Hematopoietic multipotent progenitor cell (in vitro differentiated cells): Measurements from ENCODE around the gene PSG11. TPM values are rescaled to one million over a fixed set of nuclear protein-coding genes. Genes with fewer than 3 reads are reported as not detected.
"Not testable (repeated sequence)": the region's sequence is repeated elsewhere in the genome, so short reads cannot be mapped to it uniquely, and the experiment has no call there.

Source experiments
- DNase-seq, 3 donors: peaks; one replicate each; pipeline ENCODE4 v3.0.0-alpha.2; 2011 to 2015; ENCODE audit warnings: low read depth in 2 of 3, low spot score in 2 of 3
- total RNA-seq: library from RNA; depleted of rRNA; stranded (reverse); fragments of >200 nt; gene quantifications from one replicate; pipeline ENCODE4 v1.2.3, GENCODE V29; 2012

PSG11 gene
- total RNA-seq, 1 donor = not detected

DNA sequence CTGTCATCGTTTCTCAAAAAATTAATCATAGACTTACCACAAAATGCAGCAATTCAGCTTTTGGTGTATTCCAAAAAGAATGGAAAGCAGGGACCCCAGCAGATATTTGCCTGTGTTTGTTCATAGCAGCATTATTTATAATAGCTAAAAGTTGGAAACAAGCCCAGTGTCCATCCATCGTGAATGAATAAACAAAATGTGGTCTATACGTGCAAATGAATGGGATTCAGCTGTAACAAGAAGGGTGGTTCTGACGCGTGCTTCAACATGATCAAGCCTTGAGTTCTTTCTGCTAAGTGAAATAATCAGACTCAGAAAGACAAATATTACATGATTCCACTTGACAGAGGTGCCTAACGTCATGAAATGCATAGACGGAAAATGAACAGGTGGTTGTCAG lies 36.4 kb downstream of the PSG11 start:
- DNase-seq = no peak

DNA sequence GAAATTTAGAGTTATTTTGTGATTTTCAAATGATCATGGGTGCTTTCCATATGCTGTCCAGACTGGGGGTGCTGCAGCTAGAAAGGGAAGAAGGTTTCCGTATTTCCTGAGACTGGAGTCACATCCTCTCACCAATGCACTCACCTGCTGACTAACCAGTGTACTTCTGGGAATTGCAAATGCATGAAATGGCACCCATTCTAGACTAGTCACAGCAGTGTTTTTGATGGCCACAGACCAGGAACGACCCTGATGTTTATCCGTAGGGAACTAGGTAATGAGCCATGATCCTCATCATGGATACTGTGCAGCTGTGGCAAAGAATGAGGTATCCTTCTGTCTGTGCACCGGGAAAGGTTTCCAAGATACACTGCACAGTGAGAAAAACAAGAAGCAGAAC lies 37.1 kb downstream of the PSG11 start:
- not testable (repeated sequence) for DNase-seq

DNA sequence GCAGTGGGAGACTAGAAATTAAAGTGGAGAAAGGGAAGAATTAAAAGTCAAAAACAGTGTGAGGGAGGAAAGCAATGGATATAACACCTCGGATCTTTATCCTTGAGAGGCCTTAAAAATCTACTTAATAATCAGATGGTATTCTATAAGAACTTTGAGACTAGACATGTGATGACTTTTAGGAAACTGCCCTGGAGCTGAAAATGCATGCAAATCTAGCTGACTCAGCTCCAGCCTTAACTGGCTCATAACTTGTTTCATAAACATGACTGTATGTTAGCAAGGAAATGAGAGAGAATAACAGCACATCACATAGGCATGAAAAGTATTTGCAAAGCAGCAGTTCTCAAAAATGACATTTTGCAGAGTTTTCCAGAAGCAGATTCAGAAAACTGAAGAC lies 38.1 kb downstream of the PSG11 start:
- not testable (repeated sequence) for DNase-seq

DNA sequence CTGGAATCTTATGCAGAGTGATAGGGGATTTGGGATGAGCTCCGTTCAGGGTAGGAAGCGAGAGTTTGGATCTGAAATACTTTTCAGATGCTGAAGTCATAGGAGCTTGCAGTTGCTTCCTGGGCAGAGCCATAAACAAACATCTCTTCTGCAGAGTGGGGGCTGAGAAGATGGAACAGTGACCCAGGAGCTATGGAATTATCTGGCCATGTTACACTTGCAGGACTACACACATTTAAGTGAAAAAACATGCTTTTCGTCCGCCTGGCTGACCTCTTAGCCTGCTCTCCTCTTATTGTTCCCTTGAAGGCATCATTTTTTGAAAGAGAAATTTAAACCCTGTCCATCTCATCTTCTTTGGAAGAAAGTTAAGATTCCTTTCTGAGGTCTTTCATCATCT lies 40.7 kb downstream of the PSG11 start:
- DNase-seq = no peak

DNA sequence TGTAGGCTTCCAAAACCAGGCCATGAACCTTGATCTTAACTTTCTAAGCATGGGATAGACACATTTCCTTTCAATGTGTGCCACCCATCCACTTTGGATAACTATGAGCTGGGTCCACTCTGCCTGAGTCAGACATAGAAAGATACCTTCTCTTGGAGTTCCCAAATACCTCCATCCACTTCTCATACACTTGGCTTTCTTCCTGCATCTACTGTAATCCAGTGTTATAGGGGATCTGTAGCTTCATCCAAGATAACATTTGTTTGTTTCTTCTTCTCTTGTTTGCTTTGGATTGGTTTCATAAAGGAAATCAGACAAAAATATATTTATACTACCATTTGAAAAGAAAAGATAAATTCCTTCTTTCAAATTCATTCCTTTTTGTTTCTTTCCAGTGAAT lies 44.2 kb downstream of the PSG11 start:
- DNase-seq = not testable (repeated sequence)

DNA sequence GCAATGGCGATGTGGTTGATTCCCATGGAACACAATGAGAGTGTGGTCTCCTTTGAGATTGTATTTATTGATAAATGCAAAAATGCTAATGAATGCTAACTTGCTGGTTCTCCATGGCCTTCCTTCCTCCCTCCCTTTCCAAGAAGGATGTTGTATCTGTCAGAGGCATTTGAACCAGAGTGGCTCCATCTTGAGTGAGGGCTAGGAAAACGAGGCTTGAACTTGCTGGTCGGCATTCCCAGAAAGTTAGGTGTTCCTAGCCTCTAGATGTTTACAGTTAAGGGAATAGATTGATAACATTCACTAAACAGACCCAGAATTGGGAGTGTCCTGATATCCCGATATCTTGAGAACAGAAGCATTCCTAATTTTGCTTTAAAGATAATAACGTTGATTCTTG lies 54.8 kb downstream of the PSG11 start:
- DNase-seq = not testable (repeated sequence)

DNA sequence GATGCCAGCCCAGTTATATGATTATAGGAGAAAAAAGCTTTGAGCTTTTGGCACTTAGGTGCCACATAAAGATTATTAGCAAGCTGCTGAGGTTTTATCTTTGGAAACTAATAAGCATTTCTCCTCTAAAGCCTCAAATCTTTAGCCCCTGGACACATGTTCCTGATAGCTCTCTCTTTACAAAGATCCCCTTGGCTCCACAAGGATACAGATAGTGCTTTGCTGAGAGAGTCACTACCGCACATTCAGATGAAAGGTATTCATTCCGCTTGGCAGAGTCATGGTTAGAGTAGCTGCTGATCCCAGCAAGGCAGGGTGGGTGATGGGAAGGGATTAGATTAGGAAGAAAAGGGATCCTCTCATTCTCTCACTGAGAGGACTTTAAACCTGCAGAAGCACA lies 61.1 kb downstream of the PSG11 start:
- DNase-seq = no peak

DNA sequence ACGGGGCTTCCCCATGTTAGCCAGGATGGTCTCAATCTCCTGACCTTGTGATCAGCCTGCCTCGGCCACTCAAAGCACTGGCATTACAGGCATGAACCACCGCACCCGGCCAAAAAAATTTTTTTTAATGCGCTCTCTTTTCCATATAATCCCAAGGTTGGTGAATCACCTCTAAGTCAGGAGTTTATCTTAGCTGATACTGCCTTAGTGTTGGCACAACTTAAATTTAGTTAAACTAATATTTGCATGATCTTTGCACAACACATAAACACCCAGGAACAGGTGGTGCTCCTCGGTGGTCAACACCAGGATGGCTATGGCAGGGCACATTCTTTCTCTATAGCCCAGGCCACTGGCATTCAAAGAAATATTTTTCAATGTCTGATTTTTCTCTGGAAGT lies 65.2 kb downstream of the PSG11 start:
- DNase-seq = no peak

Other genes with a start within 250 kb of the PSG11 start
- gene PSG1, start 146.8 kb downstream of the PSG11 start, total RNA-seq = not detected
- not detected for gene PSG6, start 108.6 kb downstream of the PSG11 start, total RNA-seq
- not detected for gene PSG7, start 89.3 kb downstream of the PSG11 start, total RNA-seq
- gene PSG2, start 56.2 kb upstream of the PSG11 start, total RNA-seq = not detected
- gene PSG5, start 160.1 kb upstream of the PSG11 start, total RNA-seq = not detected
- not detected for gene PSG4, start 179.2 kb upstream of the PSG11 start, total RNA-seq
- not detected for gene PSG9, start 243.1 kb upstream of the PSG11 start, total RNA-seq